PC-3 (cell line): ENCODE data around the gene MYRFL.

ENCODE experiments used
- EZH2 ChIP-seq: fragments of 300-600 bp; sonication (generic); IDR thresholded peaks from one replicate; pipeline ENCODE4 v1.6.1; 2017; ENCODE audit warnings: antibody characterized with exemption, mild to moderate bottlenecking, low read length; ENCODE audit not compliant: unreplicated experiment
- EZH2phosphoT487 ChIP-seq: fragments of 300-600 bp; sonication (generic); IDR thresholded peaks from 2 replicates; pipeline ENCODE4 v1.6.1; 2018; ENCODE audit warnings: mild to moderate bottlenecking, antibody characterized with exemption, low read length, borderline replicate concordance
- TF ChIP-seq, protein P1 (sequence below): fragments of 300-600 bp; sonication (generic); conservative IDR thresholded peaks from 2 replicates; pipeline ENCODE4 v1.5.1; 2017; ENCODE audit warnings: antibody characterized with exemption, low read depth, mild to moderate bottlenecking, low read length

DNA sequence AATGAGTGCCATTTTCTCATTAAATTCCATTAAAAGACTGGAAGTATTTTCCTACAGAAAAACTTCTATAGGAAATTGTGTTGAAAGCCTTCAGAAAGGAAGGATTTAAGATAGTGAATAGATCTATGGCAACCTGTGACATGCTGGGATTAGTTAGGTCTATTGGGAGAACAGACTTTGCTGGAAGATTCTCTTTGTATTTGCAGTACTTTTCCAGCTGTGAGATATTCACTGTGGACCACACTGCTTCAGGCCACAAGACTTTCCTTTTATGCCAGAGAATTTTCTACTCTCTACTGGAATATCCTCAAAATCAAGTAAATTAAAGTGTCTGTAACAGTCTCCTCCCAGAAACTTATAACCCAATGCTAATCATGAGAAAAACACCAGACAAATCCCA lies 136.2 kb downstream of the MYRFL start:
- TF ChIP-seq EZH2phosphoT487 (no peak), EZH2 (no peak)
- TF ChIP-seq, protein P1, sequence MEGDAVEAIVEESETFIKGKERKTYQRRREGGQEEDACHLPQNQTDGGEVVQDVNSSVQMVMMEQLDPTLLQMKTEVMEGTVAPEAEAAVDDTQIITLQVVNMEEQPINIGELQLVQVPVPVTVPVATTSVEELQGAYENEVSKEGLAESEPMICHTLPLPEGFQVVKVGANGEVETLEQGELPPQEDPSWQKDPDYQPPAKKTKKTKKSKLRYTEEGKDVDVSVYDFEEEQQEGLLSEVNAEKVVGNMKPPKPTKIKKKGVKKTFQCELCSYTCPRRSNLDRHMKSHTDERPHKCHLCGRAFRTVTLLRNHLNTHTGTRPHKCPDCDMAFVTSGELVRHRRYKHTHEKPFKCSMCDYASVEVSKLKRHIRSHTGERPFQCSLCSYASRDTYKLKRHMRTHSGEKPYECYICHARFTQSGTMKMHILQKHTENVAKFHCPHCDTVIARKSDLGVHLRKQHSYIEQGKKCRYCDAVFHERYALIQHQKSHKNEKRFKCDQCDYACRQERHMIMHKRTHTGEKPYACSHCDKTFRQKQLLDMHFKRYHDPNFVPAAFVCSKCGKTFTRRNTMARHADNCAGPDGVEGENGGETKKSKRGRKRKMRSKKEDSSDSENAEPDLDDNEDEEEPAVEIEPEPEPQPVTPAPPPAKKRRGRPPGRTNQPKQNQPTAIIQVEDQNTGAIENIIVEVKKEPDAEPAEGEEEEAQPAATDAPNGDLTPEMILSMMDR, result no peak
